ENCODE data around the gene DEF6. TPM values are rescaled to one million over a fixed set of nuclear protein-coding genes. Genes with fewer than 3 reads are reported as not detected.

DEF6 gene
- total and polyA plus RNA-seq, 2 experiments from 2014 or later: 5.1 to 7.2 TPM

- Mint-ChIP-seq H3K27ac (no peak overlapping the region), H3K27me3 (ENCODE audit: insufficient read depth, low read depth, poor library complexity) (peaks cover 12% of the 10 kb centered on the region), H3K4me3 (no peak overlapping the region), H3K9me3 (no peaks in the 10 kb centered on the region), H3K4me1 (peaks cover 4% of the 10 kb centered on the region), H3K36me3 (ENCODE audit: low read depth) (no peaks in the 10 kb centered on the region)
- DNase-seq (ENCODE audit: low spot score) (no peak), ATAC-seq (no peak)
- Histone ChIP-seq H3K4me2 (no peak overlapping the region), H3K4me1 (ENCODE audit: insufficient read depth) (no peaks in the 10 kb centered on the region), H3K27me3 (ENCODE audit: insufficient read depth) (no peaks in the 10 kb centered on the region), H3K27ac (ENCODE audit: low read depth) (no peak overlapping the region), H3K9me2 (ENCODE audit: insufficient read depth) (no peaks in the 10 kb centered on the region), H3F3A (replicated peaks; ENCODE audit: low read depth) (no peaks in the 10 kb centered on the region), H3K79me2 (replicated peaks; ENCODE audit: insufficient read depth) (peaks cover 7% of the 10 kb centered on the region), H4K20me1 (replicated peaks; ENCODE audit: insufficient read depth) (peaks cover 2% of the 10 kb centered on the region; the same call in 1 of the 2 replicates), H2AFZ (no peak overlapping the region), H3K36me3 (ENCODE audit: insufficient read depth) (no peaks in the 10 kb centered on the region), H3K4me3 (no peak overlapping the region)
- TF ChIP-seq JUNB (IDR thresholded peaks at IDR 0.05; ENCODE audit: unreplicated experiment) (no peak), ZNF114 (CRISPR knock-in tag; IDR thresholded peaks at IDR 0.05) (no peak), REST (IDR thresholded peaks at IDR 0.05; ENCODE audit: unreplicated experiment) (no peak), CREB1 (CRISPR knock-in tag; IDR thresholded peaks at IDR 0.05; ENCODE audit: low read depth) (no peak), STAT1 (IDR thresholded peaks at IDR 0.05; ENCODE audit: unreplicated experiment) (no peak), EZH2 (IDR thresholded peaks at IDR 0.05; ENCODE audit: low read depth, unreplicated experiment) (no peak), ZNF331 (CRISPR knock-in tag; IDR thresholded peaks at IDR 0.05; ENCODE audit: low read depth) (no peak), ETS1 (IDR thresholded peaks at IDR 0.05) (no peak), POLR2AphosphoS5 (IDR thresholded peaks at IDR 0.05; ENCODE audit: low read depth) (no peak), NANOG (IDR thresholded peaks at IDR 0.05; ENCODE audit: borderline replicate concordance) (no peak), CTCF (conservative IDR thresholded peaks at IDR 0.05; ENCODE audit: low read depth in 2 of 2) (no peak), ZNF462 (CRISPR knock-in tag; IDR thresholded peaks at IDR 0.05) (no peak)
Observed at GRCh38 chr6:35264550-35265274, 32.9 kb upstream of the DEF6 start.

All from GM23338 (cell line).